ENCODE measurements around the gene TEC.
"Not testable (repeated sequence)": the region's sequence is repeated elsewhere in the genome, so short reads cannot be mapped to it uniquely, and the experiment has no call there.

Gene TEC

GRCh38 chr4:48193921-48194468 lies 75.6 kb downstream of the TEC start:
- no peak for DNase-seq

DNA sequence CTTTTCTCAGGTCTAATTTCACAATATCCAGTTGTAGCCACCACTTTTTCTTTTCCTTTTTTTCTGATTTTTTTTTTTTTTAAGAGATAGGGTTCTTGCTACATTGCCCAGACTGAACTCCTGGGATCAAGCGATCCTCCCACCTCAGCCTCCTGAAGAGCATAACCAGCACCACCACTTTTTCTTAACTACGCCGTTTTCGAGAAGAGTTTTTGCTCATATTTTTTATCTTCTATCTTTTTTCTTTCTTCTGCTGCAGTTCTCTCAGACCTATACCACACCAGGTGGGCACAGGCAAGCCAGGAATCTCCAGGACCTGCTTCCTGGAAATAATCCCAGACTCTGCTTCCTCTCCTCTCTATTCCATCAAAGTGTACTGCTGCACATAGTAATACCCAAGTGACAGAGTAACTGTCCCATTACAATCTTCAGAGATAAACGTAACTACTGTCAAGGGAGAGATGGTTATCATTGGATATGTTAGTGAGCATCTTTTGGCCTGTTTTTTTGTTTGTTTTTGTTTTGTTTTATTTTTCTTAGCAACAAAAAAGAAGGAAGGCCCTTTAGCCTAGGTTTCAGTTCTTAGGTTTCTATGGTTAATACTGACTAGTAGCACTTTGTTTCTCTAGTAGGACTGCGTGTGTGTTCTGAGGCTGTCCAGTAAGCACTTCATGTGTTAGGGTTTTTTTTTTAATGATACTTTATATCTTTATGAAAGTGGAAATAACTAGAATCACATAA lies 76.4 kb downstream of the TEC start:
- no peak for DNase-seq

GRCh38 chr4:48191758-48192157 lies 77.9 kb downstream of the TEC start:
- no peak for DNase-seq

- no peak for DNase-seq
Measured at GRCh38 chr4:48190839-48191238, 78.8 kb downstream of the TEC start.

GRCh38 chr4:48189731-48190130 lies 79.9 kb downstream of the TEC start:
- no peak for DNase-seq

- no peak for DNase-seq
Measured at GRCh38 chr4:48188390-48188789, 81.2 kb downstream of the TEC start.

- DNase-seq = no peak
Measured at GRCh38 chr4:48187813-48188212, 81.8 kb downstream of the TEC start.

DNA sequence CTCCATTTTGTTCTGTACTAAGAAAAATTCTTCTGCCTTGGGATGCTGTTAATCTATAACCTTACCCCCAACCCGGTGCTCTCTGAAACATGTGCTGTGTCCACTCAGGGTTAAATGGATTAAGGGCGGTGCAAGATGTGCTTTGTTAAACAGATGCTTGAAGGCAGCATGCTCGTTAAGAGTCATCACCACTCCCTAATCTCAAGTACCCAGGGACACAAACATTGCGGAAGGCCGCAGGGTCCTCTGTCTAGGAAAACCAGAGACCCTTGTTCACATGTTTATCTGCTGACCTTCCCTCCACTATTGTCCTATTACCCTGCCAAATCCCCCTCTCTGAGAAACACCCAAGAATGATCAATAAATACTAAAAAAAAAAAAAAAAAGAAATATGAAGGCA lies 82.6 kb downstream of the TEC start:
- not testable (repeated sequence) for DNase-seq

GRCh38 chr4:48186394-48186793 lies 83.2 kb downstream of the TEC start:
- not testable (repeated sequence) for DNase-seq

- no peak for DNase-seq
Measured at GRCh38 chr4:48184882-48185281, 84.8 kb downstream of the TEC start.

GRCh38 chr4:48180234-48180633 lies 89.4 kb downstream of the TEC start:
- DNase-seq = no peak

- DNase-seq = no peak
Measured at GRCh38 chr4:48178931-48179330, 90.7 kb downstream of the TEC start.

DNA sequence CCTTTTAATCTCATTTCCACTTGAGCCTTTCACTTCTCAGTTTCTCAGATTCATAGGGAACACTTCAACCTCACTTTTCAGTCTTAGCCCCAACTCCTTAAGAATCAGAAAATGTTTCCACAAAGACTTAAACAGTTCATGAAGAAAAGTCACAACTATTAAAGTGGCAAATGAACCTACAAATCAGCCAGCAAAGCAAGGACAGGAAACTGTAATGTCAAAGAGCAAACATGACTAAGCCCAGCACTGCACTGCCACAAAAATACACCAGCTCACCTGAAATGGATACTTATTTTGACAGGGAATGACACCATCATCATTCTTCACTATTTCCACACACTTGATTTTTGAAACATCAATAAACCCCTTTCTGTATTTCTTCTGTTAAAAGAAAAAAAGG lies 93.8 kb downstream of the TEC start:
- DNase-seq = no peak

- DNase-seq = no peak
Measured at GRCh38 chr4:48175328-48175727, 94.3 kb downstream of the TEC start.

DNA sequence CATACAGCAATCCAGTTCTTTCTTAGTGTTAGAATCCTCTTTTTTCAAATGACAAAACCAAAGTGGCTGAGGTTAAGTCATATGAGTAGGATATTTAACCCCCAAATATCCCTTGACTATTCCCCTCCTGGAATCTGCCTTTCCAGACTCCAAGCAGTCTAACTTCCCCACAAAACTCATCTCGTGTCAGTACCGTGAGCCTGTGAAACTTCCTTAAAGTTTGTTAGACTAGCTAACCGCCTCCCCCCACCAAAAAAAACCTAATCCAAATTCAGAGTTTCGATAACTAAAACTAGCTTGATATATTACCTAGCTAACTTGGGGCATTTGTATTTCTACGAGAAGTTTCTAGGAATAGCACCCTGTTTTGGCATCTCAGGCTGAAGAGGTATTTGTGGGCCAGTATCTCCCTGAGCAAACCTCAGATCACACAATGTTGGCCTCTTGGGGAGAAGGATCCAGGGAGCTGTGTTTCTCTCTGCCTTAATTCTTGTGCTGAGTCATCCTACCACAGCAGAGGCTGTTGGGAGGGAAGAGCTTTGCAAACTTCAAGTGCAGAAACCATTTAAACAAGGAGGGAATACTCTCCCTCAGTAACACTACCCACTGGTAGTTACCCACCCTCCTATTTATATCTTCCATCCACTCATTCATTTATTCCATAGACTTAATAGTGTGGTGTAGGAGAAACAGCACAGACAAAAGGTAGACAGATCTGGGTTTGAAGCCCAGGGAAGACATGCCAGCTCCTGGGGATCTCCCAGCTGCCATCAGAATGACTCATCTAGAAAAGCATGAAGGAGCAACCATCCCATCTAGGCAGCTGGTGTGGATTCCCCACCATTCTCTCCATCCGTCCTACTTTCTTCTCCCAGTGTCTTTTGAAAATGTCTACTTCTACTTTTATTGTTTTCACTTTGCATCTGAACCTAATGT lies 96.3 kb downstream of the TEC start:
- DNase-seq = no peak

- DNase-seq = no peak
Measured at GRCh38 chr4:48172651-48173050, 97.0 kb downstream of the TEC start.

DNA sequence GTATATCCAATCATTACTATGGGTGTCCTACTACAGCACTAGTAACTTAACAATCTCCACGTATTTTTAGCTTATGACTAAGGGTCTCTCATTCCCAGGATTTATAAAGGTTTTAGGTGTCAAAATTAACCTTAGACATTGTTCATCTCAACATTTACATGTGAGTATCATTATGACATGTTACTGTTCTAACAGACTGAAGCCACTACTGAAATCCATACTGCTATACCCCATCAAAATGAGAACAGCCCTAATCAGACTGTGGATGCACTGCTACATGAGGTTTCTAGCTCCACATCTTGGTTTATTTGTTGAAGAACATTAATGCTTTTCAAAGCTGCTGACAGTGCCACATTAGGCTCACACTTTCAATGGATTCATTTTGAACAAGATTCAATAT lies 100.0 kb downstream of the TEC start:
- DNase-seq = no peak

DNA sequence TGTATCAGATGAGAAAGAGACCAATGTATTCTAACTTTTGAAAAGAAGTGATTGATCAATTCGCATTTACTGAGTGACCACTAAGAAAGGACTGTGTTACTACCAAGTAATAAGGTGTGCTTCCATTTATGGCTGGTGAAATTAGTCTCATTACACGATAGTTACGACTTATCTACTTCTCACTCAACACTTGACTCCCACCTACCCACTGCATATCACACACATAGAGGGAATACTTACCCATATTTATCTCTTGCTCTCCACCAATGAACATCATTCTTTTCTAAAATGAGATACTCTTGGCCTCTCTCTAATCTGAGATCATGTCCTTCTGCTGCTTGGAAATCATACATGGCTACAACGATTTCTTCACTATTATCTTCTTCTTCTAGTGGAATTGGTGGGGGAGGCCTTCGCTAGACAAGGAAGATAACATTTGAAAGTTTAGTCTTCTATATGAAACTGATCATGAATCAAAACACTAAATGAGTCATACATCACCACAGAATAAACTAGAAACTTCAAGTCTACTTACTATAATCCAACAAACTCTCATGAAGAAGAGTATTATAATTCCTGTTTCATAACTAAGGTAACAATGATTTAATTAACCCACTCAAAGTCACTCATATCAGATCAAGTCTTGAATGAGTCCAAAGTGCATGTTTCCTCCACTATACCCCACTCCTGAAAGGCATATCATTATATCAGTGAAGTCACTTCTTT lies 101.9 kb downstream of the TEC start:
- no peak for DNase-seq

DNA sequence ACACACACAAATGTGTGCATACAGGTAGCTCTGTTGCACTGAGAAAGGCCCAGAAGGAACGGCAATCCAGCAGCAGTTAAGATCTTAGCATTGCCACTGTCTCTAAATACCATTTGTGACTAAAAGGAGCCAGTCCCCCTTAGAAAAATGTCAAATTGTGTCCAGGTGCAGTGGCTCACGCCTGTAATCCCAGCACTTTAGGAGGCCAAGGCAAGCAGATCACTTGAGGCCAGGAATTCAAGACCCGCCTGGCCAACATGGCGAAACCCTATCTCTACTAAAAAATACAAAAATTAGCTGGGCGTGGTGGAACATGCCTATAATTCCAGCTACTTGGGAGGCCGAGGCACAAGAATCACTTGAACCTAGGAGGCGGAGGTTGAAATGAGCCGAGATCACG lies 105.1 kb downstream of the TEC start:
- not testable (repeated sequence) for DNase-seq

GRCh38 chr4:48163746-48164145 lies 105.9 kb downstream of the TEC start:
- DNase-seq = no peak

GRCh38 chr4:48162162-48162561 lies 107.5 kb downstream of the TEC start:
- DNase-seq = no peak

GRCh38 chr4:48157271-48157670 lies 112.4 kb downstream of the TEC start:
- DNase-seq = no peak

DNA sequence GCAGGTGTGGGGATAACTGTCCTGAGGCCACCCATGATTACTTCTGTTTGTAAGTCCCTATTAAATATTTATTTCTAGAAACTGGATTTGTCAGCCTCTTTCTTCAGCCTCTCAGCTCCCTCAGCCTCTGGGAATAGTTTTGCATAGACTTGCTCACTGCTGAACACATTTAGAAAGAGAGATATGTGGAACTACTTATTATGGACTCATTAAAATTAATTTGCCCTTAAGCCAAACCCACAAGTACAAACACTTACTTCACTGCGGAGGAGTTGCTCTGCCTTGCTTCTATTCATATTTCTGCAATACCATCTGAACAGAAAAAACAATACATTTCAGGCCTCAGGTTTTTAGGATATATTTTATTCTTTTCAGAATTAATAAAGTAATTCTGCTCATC lies 113.2 kb downstream of the TEC start:
- DNase-seq = no peak
